SHP77 treated with DMSO at 0.1 percent for 48 hours (cell line): Measurements from ENCODE around the gene TRAPPC2L.
A peak's percentile ranks its signal among the peaks of the same experiment; 100 is the strongest.
"Not testable (repeated sequence)": the region's sequence is repeated elsewhere in the genome, so short reads cannot be mapped to it uniquely, and the experiment has no call there.

Experiments used
- DNase-seq: peaks from one replicate; lab custom pipeline; 2025; lab: John Stamatoyannopoulos, UW

The TRAPPC2L gene

GRCh38 chr16:88878967-88879787 lies 22.2 kb downstream of the TRAPPC2L start:
- no peak for DNase-seq

GRCh38 chr16:88879788-88880055 lies 22.8 kb downstream of the TRAPPC2L start:
- no peak for DNase-seq

GRCh38 chr16:88880226-88881006 lies 23.5 kb downstream of the TRAPPC2L start:
- no peak for DNase-seq

GRCh38 chr16:88881007-88881615 lies 24.2 kb downstream of the TRAPPC2L start:
- DNase-seq: no peak

- DNase-seq: no peak
These were observed 24.9 kb downstream of the TRAPPC2L start for GRCh38 chr16:88881675-88882357.

GRCh38 chr16:88882358-88883030 lies 25.6 kb downstream of the TRAPPC2L start:
- DNase-seq: no peak

- no peak for DNase-seq
These were observed 26.4 kb downstream of the TRAPPC2L start for GRCh38 chr16:88883117-88883895.

- DNase-seq: peak; percentile 65
These were observed 27.0 kb downstream of the TRAPPC2L start for GRCh38 chr16:88883946-88884345.

GRCh38 chr16:88884569-88885271 lies 27.8 kb downstream of the TRAPPC2L start:
- DNase-seq: no peak

- no peak for DNase-seq
These were observed 28.9 kb downstream of the TRAPPC2L start for GRCh38 chr16:88885693-88886280.

GRCh38 chr16:88886420-88886844 lies 29.5 kb downstream of the TRAPPC2L start:
- no peak for DNase-seq

GRCh38 chr16:88886845-88887521 lies 30.1 kb downstream of the TRAPPC2L start:
- DNase-seq: no peak

- no peak for DNase-seq
These were observed 31.1 kb downstream of the TRAPPC2L start for GRCh38 chr16:88888057-88888456.

GRCh38 chr16:88888461-88889387 lies 31.8 kb downstream of the TRAPPC2L start:
- DNase-seq: no peak

- not testable (repeated sequence) for DNase-seq
These were observed 32.9 kb downstream of the TRAPPC2L start for GRCh38 chr16:88889702-88890352.

GRCh38 chr16:88891083-88891482 lies 34.2 kb downstream of the TRAPPC2L start:
- DNase-seq: no peak

GRCh38 chr16:88892065-88892464 lies 35.1 kb downstream of the TRAPPC2L start:
- no peak for DNase-seq
